Left ventricle myocardium inferior (tissue), 1 donor: ENCODE results near the gene WDR27. TPM values are rescaled to one million over a fixed set of nuclear protein-coding genes. Genes with fewer than 3 reads are reported as not detected.

Source experiments
- DNase-seq: peaks from one replicate; pipeline ENCODE4 v3.0.0-alpha.2; 2020
- H3K27ac ChIP-seq: fragments of 200-600 bp; replicated peaks from 2 replicates; pipeline ENCODE4 v1.8.0; 2021
- H3K27me3 ChIP-seq: fragments of 200-600 bp; 2 replicates; pipeline ENCODE4 v1.8.0; 2021; ENCODE audit warnings: low read depth
- H3K36me3 ChIP-seq: fragments of 200-600 bp; 2 replicates; pipeline ENCODE4 v1.8.0; 2021
- H3K4me1 ChIP-seq: fragments of 200-600 bp; 2 replicates; pipeline ENCODE4 v1.8.0; 2021
- H3K4me3 ChIP-seq: fragments of 200-600 bp; 2 replicates; pipeline ENCODE4 v1.8.0; 2021; ENCODE audit warnings: mild to moderate bottlenecking, moderate library complexity
- H3K9me3 ChIP-seq: fragments of 200-600 bp; replicated peaks from 2 replicates; pipeline ENCODE4 v1.8.0; 2021
- intact Hi-C: fragments of 100-400 bp; cut with micrococcal nuclease; formaldehyde crosslinking; loops from one replicate; pipeline ENCODE4 v1.11.0; 2022
- total RNA-seq: library from RNA; stranded (reverse); fragmentation: NEBNext Ultra II Directional; extraction: Animal tissue kit (Norgen Biotek cat#: 25700); gene quantifications from one replicate; pipeline ENCODE4 v1.2.1, GENCODE V29; 2021
- TF ChIP-seq, protein P1 (sequence below): fragments of 200-600 bp; IDR thresholded peaks from 2 replicates; pipeline ENCODE4 v1.8.0; 2021; ENCODE audit warnings: antibody characterized with exemption, mild to moderate bottlenecking, borderline replicate concordance
- donor health status: DM: no; HTN: yes; CAD: no; lungs with severe emphysema.

Gene WDR27
- total RNA-seq, 1 donor from 2014 or later = 9.1 TPM

DNA sequence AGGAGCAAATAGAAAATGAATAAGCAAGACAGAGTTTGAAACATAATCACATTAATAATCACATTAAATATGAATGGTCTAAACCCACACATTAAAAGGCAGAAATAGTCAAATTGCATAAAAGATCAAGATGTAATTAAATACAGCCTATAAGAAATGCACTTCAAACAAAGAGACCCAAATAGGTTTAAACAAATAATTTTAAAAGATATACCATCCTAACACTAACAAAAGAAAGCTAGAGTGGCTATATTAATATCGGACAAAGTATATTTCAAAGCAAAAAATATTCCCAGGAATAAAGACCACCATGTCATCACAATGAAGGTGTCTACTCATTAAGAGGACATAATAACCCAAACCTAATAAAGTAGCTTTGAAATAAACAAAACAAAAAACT, 140.2 kb downstream of the WDR27 start:
- H3K27me3 ChIP-seq = no peaks in the 10 kb centered on the region
- H3K4me3 ChIP-seq = no peak overlapping the region
- peaks cover 12% of the 10 kb centered on the region for H3K36me3 ChIP-seq
- TF ChIP-seq, protein P1, sequence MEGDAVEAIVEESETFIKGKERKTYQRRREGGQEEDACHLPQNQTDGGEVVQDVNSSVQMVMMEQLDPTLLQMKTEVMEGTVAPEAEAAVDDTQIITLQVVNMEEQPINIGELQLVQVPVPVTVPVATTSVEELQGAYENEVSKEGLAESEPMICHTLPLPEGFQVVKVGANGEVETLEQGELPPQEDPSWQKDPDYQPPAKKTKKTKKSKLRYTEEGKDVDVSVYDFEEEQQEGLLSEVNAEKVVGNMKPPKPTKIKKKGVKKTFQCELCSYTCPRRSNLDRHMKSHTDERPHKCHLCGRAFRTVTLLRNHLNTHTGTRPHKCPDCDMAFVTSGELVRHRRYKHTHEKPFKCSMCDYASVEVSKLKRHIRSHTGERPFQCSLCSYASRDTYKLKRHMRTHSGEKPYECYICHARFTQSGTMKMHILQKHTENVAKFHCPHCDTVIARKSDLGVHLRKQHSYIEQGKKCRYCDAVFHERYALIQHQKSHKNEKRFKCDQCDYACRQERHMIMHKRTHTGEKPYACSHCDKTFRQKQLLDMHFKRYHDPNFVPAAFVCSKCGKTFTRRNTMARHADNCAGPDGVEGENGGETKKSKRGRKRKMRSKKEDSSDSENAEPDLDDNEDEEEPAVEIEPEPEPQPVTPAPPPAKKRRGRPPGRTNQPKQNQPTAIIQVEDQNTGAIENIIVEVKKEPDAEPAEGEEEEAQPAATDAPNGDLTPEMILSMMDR = no peak
- no peak overlapping the region for H3K27ac ChIP-seq
- H3K9me3 ChIP-seq = peaks cover 14% of the 10 kb centered on the region
- intact Hi-C loops = no loop called here
- DNase-seq = no peak
- H3K4me1 ChIP-seq = no peaks in the 10 kb centered on the region

- intact Hi-C loops = no loop called here
- Histone ChIP-seq H3K4me1 (no peaks in the 10 kb centered on the region), H3K36me3 (peaks cover 12% of the 10 kb centered on the region), H3K27ac (no peak overlapping the region), H3K9me3 (peaks cover 14% of the 10 kb centered on the region), H3K27me3 (no peaks in the 10 kb centered on the region), H3K4me3 (no peak overlapping the region)
- no peak for DNase-seq
- TF ChIP-seq, protein P1 = no peak
Measured at GRCh38 chr6:169559592-169559991, 142.2 kb downstream of the WDR27 start.

DNA sequence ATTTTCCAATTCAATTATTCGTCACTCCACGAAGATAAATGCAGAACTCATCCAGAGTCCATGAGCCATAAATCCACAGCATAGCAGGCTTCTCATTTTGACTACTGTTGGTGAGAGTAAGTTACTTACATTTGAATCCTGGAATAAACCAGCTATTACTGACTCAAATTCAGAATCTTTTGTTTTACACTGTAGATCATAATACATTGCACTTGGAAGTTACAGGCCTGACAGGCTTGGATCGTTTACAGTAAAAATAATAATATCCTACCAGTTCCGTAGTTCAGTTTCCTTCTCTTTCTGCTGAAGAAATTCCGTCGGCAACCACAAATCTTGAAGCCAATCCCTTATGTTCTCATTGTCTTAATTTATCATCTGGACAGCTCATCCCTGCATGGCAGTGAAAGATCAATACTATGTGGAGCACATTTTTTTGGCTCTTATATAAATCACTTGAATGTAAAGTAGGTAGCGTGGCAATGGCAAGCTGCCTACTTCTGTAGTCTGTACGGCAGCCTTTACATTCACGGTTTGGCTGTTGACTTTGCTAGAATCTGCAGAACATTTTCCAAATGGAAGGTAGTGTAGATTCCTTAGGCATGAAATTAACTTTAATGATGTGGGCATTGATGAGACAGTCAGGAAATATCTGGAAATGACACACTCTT, 142.9 kb downstream of the WDR27 start:
- H3K27ac ChIP-seq = no peak overlapping the region
- peaks cover 12% of the 10 kb centered on the region for H3K36me3 ChIP-seq
- no peak for DNase-seq
- TF ChIP-seq, protein P1 = no peak
- no peaks in the 10 kb centered on the region for H3K27me3 ChIP-seq
- no peak overlapping the region for H3K4me3 ChIP-seq
- H3K9me3 ChIP-seq = peaks cover 14% of the 10 kb centered on the region
- intact Hi-C loops = no loop called here
- no peaks in the 10 kb centered on the region for H3K4me1 ChIP-seq

DNA sequence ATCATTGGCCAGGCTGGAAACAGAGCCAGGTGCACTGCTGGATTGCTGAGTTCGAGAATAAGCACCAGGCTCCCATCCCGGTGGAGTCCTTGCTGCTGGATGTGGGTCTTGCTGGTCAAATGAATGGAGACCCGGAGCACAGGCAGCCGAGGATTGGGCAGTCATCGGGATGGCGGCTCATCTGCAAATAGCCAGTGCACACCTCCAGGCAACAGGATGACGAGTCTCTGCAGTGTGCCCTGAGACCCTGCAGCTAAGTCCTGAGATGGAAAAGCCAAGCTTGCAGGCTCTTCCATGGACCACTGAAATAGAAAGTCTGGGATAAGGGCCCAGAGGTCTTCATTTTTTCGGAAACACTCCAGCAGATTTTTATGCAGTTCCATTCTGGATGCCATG, 143.5 kb downstream of the WDR27 start:
- no peaks in the 10 kb centered on the region for H3K4me1 ChIP-seq
- no peak overlapping the region for H3K27ac ChIP-seq
- no peak for DNase-seq
- H3K27me3 ChIP-seq = no peaks in the 10 kb centered on the region
- intact Hi-C loops = no loop called here
- peaks cover 14% of the 10 kb centered on the region for H3K9me3 ChIP-seq
- no peak overlapping the region for H3K4me3 ChIP-seq
- peaks cover 12% of the 10 kb centered on the region for H3K36me3 ChIP-seq
- TF ChIP-seq, protein P1 = no peak

GRCh38 chr6:169557887-169558286, 143.9 kb downstream of the WDR27 start:
- Histone ChIP-seq H3K9me3 (peaks cover 14% of the 10 kb centered on the region), H3K36me3 (peaks cover 12% of the 10 kb centered on the region), H3K27me3 (no peaks in the 10 kb centered on the region), H3K4me1 (no peaks in the 10 kb centered on the region), H3K27ac (no peak overlapping the region), H3K4me3 (no peak overlapping the region)
- no peak for DNase-seq
- TF ChIP-seq, protein P1 = no peak
- intact Hi-C loops = no loop called here
